ENCODE data around the gene GPS2. TPM values are rescaled to one million over a fixed set of nuclear protein-coding genes. Genes with fewer than 3 reads are reported as not detected.

GPS2 gene
- total and polyA plus RNA-seq, 2 donors (not counting 3 experiments of a cell fraction or from before 2014, with no cell fraction given) = 51.6 to 132 TPM

DNA sequence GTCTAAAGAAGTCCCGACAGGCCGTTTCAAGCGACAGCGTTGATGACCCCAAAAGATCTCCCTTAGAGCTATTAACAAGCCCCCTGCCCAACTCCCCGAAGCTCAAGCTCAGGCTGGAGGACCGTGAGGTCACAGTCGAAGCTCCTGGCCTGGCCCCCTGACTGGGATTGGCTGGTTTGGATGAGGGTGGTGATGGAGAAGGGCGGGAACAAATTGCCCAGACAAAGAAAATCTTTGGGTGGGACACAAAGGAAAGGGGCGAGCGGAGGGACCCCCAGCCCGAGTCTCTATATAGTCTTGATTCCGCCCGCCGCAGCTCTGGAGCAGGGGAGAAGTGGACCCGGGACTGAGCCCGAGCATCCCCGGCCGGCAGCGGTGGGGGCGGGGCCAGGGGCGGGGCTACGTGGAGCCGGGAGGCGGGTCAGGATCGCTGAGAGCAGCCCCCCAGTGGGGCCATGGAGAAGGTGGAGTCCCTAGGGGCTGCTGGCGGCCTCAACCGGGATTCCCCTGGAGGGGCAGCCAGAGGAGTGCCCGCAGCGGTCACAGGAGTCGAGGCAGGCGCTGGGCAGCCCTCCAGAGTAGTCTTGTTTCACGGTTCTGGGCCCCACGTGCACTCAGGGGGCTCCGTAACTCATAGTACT, 15.0 kb upstream of the GPS2 start:
- no TSS peak for BruUV-seq (replicated peaks)
- Histone ChIP-seq H3K79me2 (ENCODE audit: control insufficient read depth, insufficient read depth, low read length) (peaks cover 10% of the 10 kb centered on the region), H4K20me1 (replicated peaks; ENCODE audit: control insufficient read depth, extremely low read depth, insufficient read depth, low read length) (no peaks in the 10 kb centered on the region), H3K27me3 (ENCODE audit: control insufficient read depth in 2 of 2, insufficient read depth in 2 of 2, low read length in 2 of 2) (peaks cover 0 to 2% of the 10 kb centered on the region in 2 experiments), H3K9me1 (replicated peaks; ENCODE audit: control insufficient read depth, extremely low read depth, insufficient read depth, low read length) (no peaks in the 10 kb centered on the region), H2AFZ (ENCODE audit: low read depth, low read length) (peak overlapping the region; percentile 97), H3K4me2 (ENCODE audit: insufficient read depth, low read length) (peak overlapping the region; percentile 95), H3K4me3 (replicated peaks in 1 of 3; ENCODE audit: insufficient read depth in 1 of 3, low read depth in 1 of 3, low read length in 3 of 3) (peak overlapping the region; percentile 80 to 86 (median 81)), H3K9me3 (replicated peaks; ENCODE audit: control insufficient read depth, insufficient read depth, low read length) (no peaks in the 10 kb centered on the region), H3K9ac (replicated peaks; ENCODE audit: extremely low read depth, insufficient read depth, low read length) (peak overlapping the region; percentile 46), H3K36me3 (ENCODE audit: control insufficient read depth in 2 of 2, extremely low read depth in 1 of 2, insufficient read depth in 2 of 2, low read length in 2 of 2) (peaks cover 0 to 3% of the 10 kb centered on the region in 2 experiments), H3K27ac (ENCODE audit: insufficient read depth, low read depth, low read length) (peak overlapping the region; percentile 71), H3K4me1 (ENCODE audit: control insufficient read depth, extremely low read depth, insufficient read depth, low read length) (peaks cover 10% of the 10 kb centered on the region)
- DNase-seq (ENCODE audit: low read depth, low spot score) = no peak
- POLR2A ChIA-PET = interaction anchor here (0.5 to 1.7 kb wide), 9 partner anchors 14 to 112 kb away, joined by 3 to 5 read pairs (median 4); partner anchors contain the start of genes GPS2, SLC2A4 and TMEM256
- dilution Hi-C loops (cut with MboI; ENCODE audit: extremely low pct_ligation_motif_present, low sequenced_read_pairs) = no loop called here
- CTCF ChIA-PET = interaction anchor here (0.7 to 1.9 kb wide), 23 partner anchors 10 to 285 kb away, joined by 3 to 13 read pairs (median 4); partner anchors contain the start of genes GPS2, SLC2A4 and TMEM256
- no peak for FAIRE-seq
- intact Hi-C loops (cut with micrococcal nuclease) = loop anchor here (1.0 kb wide), 2 partner anchors 15 to 50 kb away; partner anchors contain the start of gene GPS2
- TF ChIP-seq, protein P1, sequence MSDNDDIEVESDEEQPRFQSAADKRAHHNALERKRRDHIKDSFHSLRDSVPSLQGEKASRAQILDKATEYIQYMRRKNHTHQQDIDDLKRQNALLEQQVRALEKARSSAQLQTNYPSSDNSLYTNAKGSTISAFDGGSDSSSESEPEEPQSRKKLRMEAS (IDR thresholded peaks at IDR 0.05; ENCODE audit: insufficient read depth, insufficient read length) = no peak
- TF ChIP-seq POLR2A (IDR thresholded peaks at IDR 0.05; ENCODE audit: low read depth, low read length) = no peak
- TF ChIP-seq GATA2 (IDR thresholded peaks at IDR 0.05; ENCODE audit: insufficient read depth, insufficient read length, low read depth, low read length) = no peak
- TF ChIP-seq, protein P2, sequence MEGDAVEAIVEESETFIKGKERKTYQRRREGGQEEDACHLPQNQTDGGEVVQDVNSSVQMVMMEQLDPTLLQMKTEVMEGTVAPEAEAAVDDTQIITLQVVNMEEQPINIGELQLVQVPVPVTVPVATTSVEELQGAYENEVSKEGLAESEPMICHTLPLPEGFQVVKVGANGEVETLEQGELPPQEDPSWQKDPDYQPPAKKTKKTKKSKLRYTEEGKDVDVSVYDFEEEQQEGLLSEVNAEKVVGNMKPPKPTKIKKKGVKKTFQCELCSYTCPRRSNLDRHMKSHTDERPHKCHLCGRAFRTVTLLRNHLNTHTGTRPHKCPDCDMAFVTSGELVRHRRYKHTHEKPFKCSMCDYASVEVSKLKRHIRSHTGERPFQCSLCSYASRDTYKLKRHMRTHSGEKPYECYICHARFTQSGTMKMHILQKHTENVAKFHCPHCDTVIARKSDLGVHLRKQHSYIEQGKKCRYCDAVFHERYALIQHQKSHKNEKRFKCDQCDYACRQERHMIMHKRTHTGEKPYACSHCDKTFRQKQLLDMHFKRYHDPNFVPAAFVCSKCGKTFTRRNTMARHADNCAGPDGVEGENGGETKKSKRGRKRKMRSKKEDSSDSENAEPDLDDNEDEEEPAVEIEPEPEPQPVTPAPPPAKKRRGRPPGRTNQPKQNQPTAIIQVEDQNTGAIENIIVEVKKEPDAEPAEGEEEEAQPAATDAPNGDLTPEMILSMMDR (IDR thresholded peaks at IDR 0.05; ENCODE audit: extremely low read depth in 1 of 2, insufficient read depth in 1 of 2, low read depth in 1 of 2, low read length in 2 of 2) = no peak

Measured in endothelial cell of umbilical vein (primary cell).